ENCODE measurements around the gene CACNA1G. TPM values are rescaled to one million over a fixed set of nuclear protein-coding genes. Genes with fewer than 3 reads are reported as not detected.
A peak's percentile ranks its signal among the peaks of the same experiment; 100 is the strongest.

CACNA1G gene
- total RNA-seq, 1 experiment from 2014 or later: not detected

DNA sequence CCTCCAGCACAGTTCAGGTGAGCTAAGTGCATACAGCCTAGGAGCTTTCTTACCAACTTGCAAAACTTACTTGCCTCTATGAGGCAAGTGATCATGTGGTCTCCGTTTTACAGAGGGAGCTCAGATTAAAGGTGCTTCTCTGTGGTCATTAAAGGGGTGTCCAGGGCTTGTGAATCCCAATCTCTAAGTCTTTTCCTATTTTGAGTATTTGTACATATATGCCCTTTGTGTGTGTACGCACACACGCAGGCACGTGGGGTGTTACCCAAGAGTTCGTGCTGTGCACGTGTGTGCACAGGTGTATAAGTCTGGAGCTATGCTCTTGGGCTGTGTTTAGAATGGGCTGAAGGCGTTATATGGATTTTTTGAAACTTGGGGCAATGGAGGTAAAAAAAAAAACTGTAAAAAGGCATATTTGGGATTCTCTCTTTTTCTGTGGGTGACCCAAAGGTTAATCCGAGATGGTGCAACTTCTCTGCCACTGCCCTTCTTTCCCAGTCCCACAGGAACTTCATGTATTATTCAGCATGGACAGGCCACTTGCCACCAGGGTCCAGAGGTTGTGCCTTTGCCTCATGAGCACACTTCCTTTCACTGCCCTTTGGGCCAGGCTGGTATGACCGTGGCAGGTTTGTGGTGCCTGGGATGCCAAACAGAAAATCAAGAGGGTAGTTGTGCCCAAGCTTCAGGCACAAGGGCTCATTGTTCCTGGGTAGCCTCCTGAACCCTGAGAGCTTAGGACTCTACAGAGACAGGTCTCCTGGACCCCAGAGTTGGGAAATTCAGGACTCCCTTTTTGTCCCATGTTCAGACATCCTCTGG is 75.7 kb downstream of the CACNA1G start:
- no peaks in the 10 kb centered on the region for H3K9me3 ChIP-seq (ENCODE audit: low read length)
- no peak overlapping the region for H3K9ac ChIP-seq (ENCODE audit: low read length)
- H3K4me2 ChIP-seq (ENCODE audit: low read depth, low read length, poor library complexity, severe bottlenecking): no peak overlapping the region
- H3K79me2 ChIP-seq (ENCODE audit: low read length): no peaks in the 10 kb centered on the region
- peaks cover 13% of the 10 kb centered on the region for H3K4me1 ChIP-seq (ENCODE audit: low read length)
- no peaks in the 10 kb centered on the region for H3K36me3 ChIP-seq (ENCODE audit: insufficient read depth, low read length)
- no peak overlapping the region for H3K4me3 ChIP-seq (ENCODE audit: low read length)
- no peaks in the 10 kb centered on the region for H4K20me1 ChIP-seq (ENCODE audit: insufficient read depth, low read depth, low read length)
- H3K9me2 ChIP-seq (replicated peaks; ENCODE audit: insufficient read depth, low read length): no peaks in the 10 kb centered on the region
- H3K27ac ChIP-seq (ENCODE audit: low read length): no peak overlapping the region
- DNase-seq: no peak
- no peaks in the 10 kb centered on the region for H3K27me3 ChIP-seq (ENCODE audit: low read length)
- H2AFZ ChIP-seq (ENCODE audit: low read length): no peak overlapping the region

DNA sequence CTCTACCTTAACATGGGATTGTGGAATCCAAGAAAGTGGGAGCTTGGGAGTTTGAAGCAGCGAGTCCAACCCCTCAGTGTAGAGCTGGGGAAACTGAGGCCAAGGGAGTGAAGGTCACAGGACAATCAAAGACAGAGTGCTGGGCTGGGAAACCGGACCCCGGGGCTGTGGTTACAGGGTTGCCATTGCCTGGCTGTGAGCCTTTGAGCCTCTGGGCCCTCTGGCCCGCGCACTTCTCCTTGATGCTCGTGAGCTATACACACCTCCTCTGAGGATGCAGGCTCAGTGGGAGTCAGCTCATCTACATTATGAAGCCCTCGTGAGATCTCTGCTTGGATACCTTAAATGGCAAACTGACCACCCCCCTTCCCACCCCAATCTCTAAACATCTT is 76.3 kb downstream of the CACNA1G start:
- H3K4me2 ChIP-seq (ENCODE audit: low read depth, low read length, poor library complexity, severe bottlenecking): no peak overlapping the region
- H3K9ac ChIP-seq (ENCODE audit: low read length): no peak overlapping the region
- no peaks in the 10 kb centered on the region for H3K27me3 ChIP-seq (ENCODE audit: low read length)
- no peak overlapping the region for H3K27ac ChIP-seq (ENCODE audit: low read length)
- H2AFZ ChIP-seq (ENCODE audit: low read length): no peak overlapping the region
- H3K4me3 ChIP-seq (ENCODE audit: low read length): no peak overlapping the region
- H3K9me2 ChIP-seq (replicated peaks; ENCODE audit: insufficient read depth, low read length): no peaks in the 10 kb centered on the region
- no peaks in the 10 kb centered on the region for H3K79me2 ChIP-seq (ENCODE audit: low read length)
- DNase-seq: no peak
- no peaks in the 10 kb centered on the region for H4K20me1 ChIP-seq (ENCODE audit: insufficient read depth, low read depth, low read length)
- no peaks in the 10 kb centered on the region for H3K9me3 ChIP-seq (ENCODE audit: low read length)
- H3K36me3 ChIP-seq (ENCODE audit: insufficient read depth, low read length): no peaks in the 10 kb centered on the region
- peaks cover 13% of the 10 kb centered on the region for H3K4me1 ChIP-seq (ENCODE audit: low read length)

- Histone ChIP-seq H3K9me3 (ENCODE audit: low read length) (no peaks in the 10 kb centered on the region), H3K27me3 (ENCODE audit: low read length) (no peaks in the 10 kb centered on the region), H3K27ac (ENCODE audit: low read length) (no peak overlapping the region), H3K4me3 (ENCODE audit: low read length) (no peak overlapping the region), H4K20me1 (ENCODE audit: insufficient read depth, low read depth, low read length) (no peaks in the 10 kb centered on the region), H3K4me1 (ENCODE audit: low read length) (peaks cover 13% of the 10 kb centered on the region), H3K79me2 (ENCODE audit: low read length) (no peaks in the 10 kb centered on the region), H3K9me2 (replicated peaks; ENCODE audit: insufficient read depth, low read length) (no peaks in the 10 kb centered on the region), H3K9ac (ENCODE audit: low read length) (peak overlapping the region; percentile 16; the same call in 1 of the 2 replicates), H3K36me3 (ENCODE audit: insufficient read depth, low read length) (no peaks in the 10 kb centered on the region), H2AFZ (ENCODE audit: low read length) (no peak overlapping the region), H3K4me2 (ENCODE audit: low read depth, low read length, poor library complexity, severe bottlenecking) (peak overlapping the region; percentile 28)
- no peak for DNase-seq
Measured at GRCh38 chr17:50637829-50638605, 77.5 kb downstream of the CACNA1G start.

GRCh38 chr17:50638606-50638965 is 78.1 kb downstream of the CACNA1G start:
- Histone ChIP-seq H3K36me3 (ENCODE audit: insufficient read depth, low read length) (no peaks in the 10 kb centered on the region), H3K9ac (ENCODE audit: low read length) (no peak overlapping the region), H3K27me3 (ENCODE audit: low read length) (no peaks in the 10 kb centered on the region), H3K4me2 (ENCODE audit: low read depth, low read length, poor library complexity, severe bottlenecking) (no peak overlapping the region), H3K9me3 (ENCODE audit: low read length) (no peaks in the 10 kb centered on the region), H3K4me3 (ENCODE audit: low read length) (no peak overlapping the region), H2AFZ (ENCODE audit: low read length) (no peak overlapping the region), H4K20me1 (ENCODE audit: insufficient read depth, low read depth, low read length) (no peaks in the 10 kb centered on the region), H3K79me2 (ENCODE audit: low read length) (no peaks in the 10 kb centered on the region), H3K27ac (ENCODE audit: low read length) (no peak overlapping the region), H3K4me1 (ENCODE audit: low read length) (peaks cover 13% of the 10 kb centered on the region), H3K9me2 (replicated peaks; ENCODE audit: insufficient read depth, low read length) (no peaks in the 10 kb centered on the region)
- DNase-seq: no peak

DNA sequence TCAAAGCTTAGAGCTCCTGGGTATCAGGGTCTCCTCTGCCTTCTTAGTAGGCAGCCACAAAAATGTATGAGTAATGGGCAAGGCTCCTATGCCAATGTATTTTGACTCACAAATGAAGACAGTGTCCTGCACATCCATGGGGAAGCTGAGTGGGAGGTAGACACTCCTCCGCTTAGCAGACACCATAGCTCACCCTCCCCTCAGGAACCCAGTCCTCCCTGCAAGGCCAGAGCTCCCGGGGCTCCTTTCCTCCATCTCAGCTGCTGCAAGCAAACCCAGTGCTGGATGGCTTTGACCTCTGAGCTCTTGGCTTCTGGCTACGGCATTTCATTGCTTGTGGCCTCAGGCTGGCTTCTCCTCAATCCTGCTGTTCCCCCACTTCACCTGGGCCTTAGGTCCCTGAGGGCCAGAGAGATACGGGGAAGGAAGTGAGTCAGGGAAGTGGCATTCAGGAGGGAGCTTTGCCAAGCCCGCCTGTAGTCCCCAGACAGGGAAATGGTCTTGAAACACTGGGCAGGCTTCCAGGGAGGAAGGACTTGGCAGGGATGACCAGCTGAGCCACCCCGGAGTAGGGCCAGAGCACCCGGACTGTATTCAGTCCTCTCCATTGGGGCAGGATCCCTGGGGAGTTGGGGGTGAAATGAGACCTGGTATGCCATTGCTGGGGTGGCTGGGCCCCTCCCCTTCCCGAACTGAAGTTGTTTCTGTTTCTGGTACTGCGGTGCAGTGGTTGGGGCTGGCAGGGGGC is 78.6 kb downstream of the CACNA1G start:
- Histone ChIP-seq H3K27me3 (ENCODE audit: low read length) (no peaks in the 10 kb centered on the region), H3K9me3 (ENCODE audit: low read length) (no peaks in the 10 kb centered on the region), H3K4me3 (ENCODE audit: low read length) (no peak overlapping the region), H4K20me1 (ENCODE audit: insufficient read depth, low read depth, low read length) (no peaks in the 10 kb centered on the region), H3K9ac (ENCODE audit: low read length) (no peak overlapping the region), H3K4me1 (ENCODE audit: low read length) (peaks cover 13% of the 10 kb centered on the region), H3K36me3 (ENCODE audit: insufficient read depth, low read length) (no peaks in the 10 kb centered on the region), H3K9me2 (replicated peaks; ENCODE audit: insufficient read depth, low read length) (no peaks in the 10 kb centered on the region), H3K79me2 (ENCODE audit: low read length) (no peaks in the 10 kb centered on the region), H3K4me2 (ENCODE audit: low read depth, low read length, poor library complexity, severe bottlenecking) (no peak overlapping the region), H2AFZ (ENCODE audit: low read length) (no peak overlapping the region), H3K27ac (ENCODE audit: low read length) (no peak overlapping the region)
- DNase-seq: no peak

DNA sequence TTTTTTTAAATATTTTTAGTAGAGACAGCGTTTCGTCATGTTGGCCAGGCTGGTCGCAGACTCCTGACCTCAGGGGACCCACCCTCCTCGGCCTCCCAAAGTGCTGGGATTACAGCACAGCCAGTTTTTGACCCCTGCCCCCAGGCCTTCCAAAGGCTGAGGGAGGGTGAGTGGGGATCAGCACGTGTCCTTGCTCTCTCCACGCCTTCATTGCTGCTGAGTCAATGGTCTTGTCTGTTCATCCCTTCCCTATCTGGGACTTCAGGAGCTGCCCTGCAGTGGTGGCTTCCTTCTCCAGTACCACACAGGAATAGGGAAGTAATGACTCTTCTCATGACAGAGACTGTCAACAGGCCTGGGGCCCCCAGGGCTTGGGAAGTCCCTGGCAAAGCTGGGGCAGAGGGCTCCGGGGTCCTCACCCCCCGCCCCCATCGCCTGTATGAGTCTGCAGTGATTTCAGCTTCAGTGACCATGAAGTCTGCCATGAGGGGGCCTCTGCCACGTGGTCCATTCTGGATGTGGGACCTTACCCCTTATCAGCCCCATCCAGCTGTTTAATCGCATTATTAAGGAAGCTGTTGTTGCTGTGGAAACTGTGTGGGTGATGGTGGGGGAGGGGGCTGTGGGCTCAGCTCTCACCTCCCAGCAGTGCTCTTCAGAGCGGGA is 80.3 kb downstream of the CACNA1G start:
- peaks cover 13% of the 10 kb centered on the region for H3K4me1 ChIP-seq (ENCODE audit: low read length)
- H3K27me3 ChIP-seq (ENCODE audit: low read length): no peaks in the 10 kb centered on the region
- no peak overlapping the region for H3K4me3 ChIP-seq (ENCODE audit: low read length)
- H3K79me2 ChIP-seq (ENCODE audit: low read length): no peaks in the 10 kb centered on the region
- H3K9ac ChIP-seq (ENCODE audit: low read length): no peak overlapping the region
- no peaks in the 10 kb centered on the region for H3K9me3 ChIP-seq (ENCODE audit: low read length)
- no peak overlapping the region for H3K4me2 ChIP-seq (ENCODE audit: low read depth, low read length, poor library complexity, severe bottlenecking)
- no peak overlapping the region for H3K27ac ChIP-seq (ENCODE audit: low read length)
- H3K9me2 ChIP-seq (replicated peaks; ENCODE audit: insufficient read depth, low read length): no peaks in the 10 kb centered on the region
- no peak for DNase-seq
- H2AFZ ChIP-seq (ENCODE audit: low read length): no peak overlapping the region
- H3K36me3 ChIP-seq (ENCODE audit: insufficient read depth, low read length): no peaks in the 10 kb centered on the region
- H4K20me1 ChIP-seq (ENCODE audit: insufficient read depth, low read depth, low read length): no peaks in the 10 kb centered on the region

GRCh38 chr17:50641357-50641756 is 80.8 kb downstream of the CACNA1G start:
- Histone ChIP-seq H3K4me3 (ENCODE audit: low read length) (no peak overlapping the region), H3K4me1 (ENCODE audit: low read length) (peaks cover 13% of the 10 kb centered on the region), H3K9ac (ENCODE audit: low read length) (no peak overlapping the region), H4K20me1 (ENCODE audit: insufficient read depth, low read depth, low read length) (no peaks in the 10 kb centered on the region), H3K27me3 (ENCODE audit: low read length) (no peaks in the 10 kb centered on the region), H3K27ac (ENCODE audit: low read length) (no peak overlapping the region), H2AFZ (ENCODE audit: low read length) (no peak overlapping the region), H3K9me2 (replicated peaks; ENCODE audit: insufficient read depth, low read length) (no peaks in the 10 kb centered on the region), H3K36me3 (ENCODE audit: insufficient read depth, low read length) (no peaks in the 10 kb centered on the region), H3K9me3 (ENCODE audit: low read length) (no peaks in the 10 kb centered on the region), H3K79me2 (ENCODE audit: low read length) (no peaks in the 10 kb centered on the region), H3K4me2 (ENCODE audit: low read depth, low read length, poor library complexity, severe bottlenecking) (no peak overlapping the region)
- no peak for DNase-seq
